ENCODE data around the gene IQGAP2.
A peak's percentile ranks its signal among the peaks of the same experiment; 100 is the strongest.
"Not testable (repeated sequence)": the region's sequence is repeated elsewhere in the genome, so short reads cannot be mapped to it uniquely, and the experiment has no call there.

IQGAP2 gene

GRCh38 chr5:76583163-76584047 is 180.3 kb downstream of the IQGAP2 start:
- no peak for DNase-seq

- DNase-seq = no peak
Measured at GRCh38 chr5:76585783-76586217, 182.7 kb downstream of the IQGAP2 start.

GRCh38 chr5:76586531-76586930 is 183.4 kb downstream of the IQGAP2 start:
- DNase-seq = no peak

GRCh38 chr5:76590027-76590426 is 186.9 kb downstream of the IQGAP2 start:
- DNase-seq = no peak

GRCh38 chr5:76591366-76591765 is 188.3 kb downstream of the IQGAP2 start:
- DNase-seq = no peak

- DNase-seq = no peak
Measured at GRCh38 chr5:76592692-76593091, 189.6 kb downstream of the IQGAP2 start.

GRCh38 chr5:76594107-76594506 is 191.0 kb downstream of the IQGAP2 start:
- DNase-seq = no peak

- DNase-seq = no peak
Measured at GRCh38 chr5:76595755-76596481, 192.8 kb downstream of the IQGAP2 start.

- no peak for DNase-seq
Measured at GRCh38 chr5:76598531-76598930, 195.4 kb downstream of the IQGAP2 start.

- no peak for DNase-seq
Measured at GRCh38 chr5:76600716-76601115, 197.6 kb downstream of the IQGAP2 start.

GRCh38 chr5:76601470-76601869 is 198.4 kb downstream of the IQGAP2 start:
- no peak for DNase-seq

- no peak for DNase-seq
Measured at GRCh38 chr5:76602094-76602726, 199.1 kb downstream of the IQGAP2 start.

GRCh38 chr5:76603991-76604390 is 200.9 kb downstream of the IQGAP2 start:
- not testable (repeated sequence) for DNase-seq

GRCh38 chr5:76604838-76605237 is 201.8 kb downstream of the IQGAP2 start:
- no peak for DNase-seq

GRCh38 chr5:76606701-76607100 is 203.6 kb downstream of the IQGAP2 start:
- no peak for DNase-seq

- DNase-seq = peak; percentile 27
Measured at GRCh38 chr5:76607353-76607871, 204.3 kb downstream of the IQGAP2 start.

- DNase-seq = no peak
Measured at GRCh38 chr5:76608833-76609232, 205.7 kb downstream of the IQGAP2 start.

GRCh38 chr5:76610196-76610595 is 207.1 kb downstream of the IQGAP2 start:
- no peak for DNase-seq

- no peak for DNase-seq
Measured at GRCh38 chr5:76612942-76613341, 209.9 kb downstream of the IQGAP2 start.

GRCh38 chr5:76615759-76616158 is 212.7 kb downstream of the IQGAP2 start:
- DNase-seq = no peak

GRCh38 chr5:76616206-76616605 is 213.1 kb downstream of the IQGAP2 start:
- no peak for DNase-seq

GRCh38 chr5:76617229-76617628 is 214.1 kb downstream of the IQGAP2 start:
- no peak for DNase-seq

- DNase-seq = no peak
Measured at GRCh38 chr5:76617675-76618074, 214.6 kb downstream of the IQGAP2 start.
